HG03575 (cell line): Measurements from ENCODE around the gene RASAL3.

Experiments used
- ATAC-seq: cut with Tn5 transposase; IDR thresholded peaks from one replicate; pipeline ENCODE4 v1.9.1; 2021; ENCODE audit not compliant: unreplicated experiment, insufficient number of reproducible peaks, low FRiP score; ENCODE audit errors: extremely low read depth

RASAL3 gene

GRCh38 chr19:15438577-15438976 is 25.8 kb downstream of the RASAL3 start:
- ATAC-seq, result no peak

DNA sequence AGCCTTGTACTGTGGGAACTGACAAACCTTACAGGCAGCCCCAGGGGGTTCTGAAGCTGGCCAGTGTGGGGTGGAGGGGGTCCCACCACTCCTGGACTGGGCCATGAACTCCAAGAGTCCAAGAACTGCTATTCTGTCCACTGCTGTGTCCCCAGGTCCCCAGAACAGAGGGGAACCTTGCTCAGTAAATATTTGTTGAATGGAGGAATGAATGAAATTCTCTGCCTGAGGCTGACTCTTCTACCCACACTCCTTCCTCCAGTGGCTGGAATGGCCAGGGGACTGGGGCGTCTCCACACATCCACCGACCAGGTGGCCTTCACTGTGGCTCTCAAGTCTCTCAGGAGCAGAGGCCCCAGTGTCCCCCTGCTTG is 26.2 kb downstream of the RASAL3 start:
- no peak for ATAC-seq

DNA sequence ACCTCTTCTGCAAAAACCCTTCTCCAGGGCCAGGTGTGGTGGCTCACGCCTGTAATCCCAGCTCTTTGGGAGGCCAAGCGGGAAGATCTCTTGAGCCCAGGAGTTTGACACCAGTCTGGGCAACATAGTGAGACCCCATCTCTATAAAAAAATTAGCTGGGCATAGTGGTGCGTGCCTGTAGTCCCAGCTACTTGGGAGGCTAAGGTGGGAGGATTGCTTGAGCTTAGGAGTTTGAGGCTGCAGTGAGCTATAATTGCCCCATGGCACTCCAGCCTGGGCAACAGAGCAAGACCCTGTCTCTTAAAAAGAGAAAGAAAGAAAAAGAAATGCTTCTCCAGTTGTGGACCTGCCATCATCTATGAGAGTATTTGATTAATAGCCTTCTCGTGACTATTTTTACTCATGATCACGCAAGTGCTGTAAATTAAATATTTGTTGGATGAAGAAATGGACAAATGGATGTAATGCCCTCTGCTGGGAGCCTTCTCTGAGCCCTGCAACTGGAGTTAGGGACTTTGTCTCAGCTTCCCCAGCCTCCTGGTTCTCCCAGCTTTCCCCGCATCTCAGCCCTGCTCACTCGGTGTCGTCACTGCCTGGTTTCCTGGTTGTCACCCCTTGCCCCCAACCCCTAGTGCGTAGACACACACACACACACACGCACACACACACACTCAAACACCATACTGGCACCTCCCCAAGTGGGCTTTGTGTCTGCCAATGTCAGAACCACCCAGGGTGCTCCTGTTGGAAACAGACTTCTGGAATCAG is 26.8 kb downstream of the RASAL3 start:
- no peak for ATAC-seq

DNA sequence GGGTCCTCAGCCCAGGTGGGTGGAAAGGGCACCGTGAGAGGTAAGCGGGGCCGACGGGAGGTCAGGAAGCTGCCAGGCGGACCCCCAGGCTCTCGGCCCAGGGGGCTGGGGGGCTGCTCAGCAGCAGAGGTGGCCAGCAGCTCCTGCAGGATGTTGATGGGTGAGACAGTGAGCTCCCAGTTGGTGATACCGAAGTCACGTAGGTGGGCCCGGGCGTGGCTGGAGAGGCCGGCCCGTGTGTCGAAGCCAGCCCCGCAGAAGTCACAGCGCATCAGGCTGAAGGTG is 27.6 kb downstream of the RASAL3 start:
- no peak for ATAC-seq

DNA sequence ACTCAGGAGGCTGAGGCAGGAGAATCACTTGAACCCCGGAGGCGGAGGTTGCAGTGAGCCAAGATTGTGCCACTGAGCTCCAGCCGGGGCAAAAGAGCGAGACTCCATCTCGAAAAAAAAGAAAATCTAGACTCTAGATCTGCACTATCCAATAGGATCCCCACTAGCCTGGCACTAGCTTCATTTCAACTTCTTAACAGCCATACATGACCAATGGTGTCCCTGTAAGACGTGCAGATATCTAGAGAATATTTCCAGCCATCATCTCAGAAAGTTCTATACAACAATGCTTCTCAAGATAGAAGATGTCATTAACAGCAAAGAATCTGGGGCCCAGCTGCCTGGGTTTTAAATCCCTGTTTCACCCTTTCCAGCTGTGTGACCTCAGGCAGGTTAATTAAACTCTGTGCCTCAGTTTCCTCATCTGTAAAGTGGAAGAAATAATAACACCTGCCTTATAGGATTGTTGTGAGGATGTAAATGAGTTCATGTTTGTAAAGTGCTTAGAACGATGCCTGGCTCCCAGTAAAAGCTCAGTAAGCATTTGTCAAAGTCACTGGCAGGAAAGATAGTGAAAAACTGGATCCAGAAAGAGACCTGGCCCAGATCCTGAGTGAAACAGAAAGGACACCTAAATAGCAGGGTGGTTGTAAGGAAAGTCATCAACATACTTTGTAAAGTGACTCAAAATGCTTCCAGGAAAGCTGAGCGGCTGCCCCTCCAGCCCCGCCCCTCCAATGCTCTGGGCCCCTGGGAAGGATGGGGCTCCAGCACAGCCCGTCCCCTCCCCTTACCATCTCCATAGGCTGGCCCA is 28.1 kb downstream of the RASAL3 start:
- no peak for ATAC-seq

- no peak for ATAC-seq
Observed at GRCh38 chr19:15433519-15434069, 30.8 kb downstream of the RASAL3 start.

DNA sequence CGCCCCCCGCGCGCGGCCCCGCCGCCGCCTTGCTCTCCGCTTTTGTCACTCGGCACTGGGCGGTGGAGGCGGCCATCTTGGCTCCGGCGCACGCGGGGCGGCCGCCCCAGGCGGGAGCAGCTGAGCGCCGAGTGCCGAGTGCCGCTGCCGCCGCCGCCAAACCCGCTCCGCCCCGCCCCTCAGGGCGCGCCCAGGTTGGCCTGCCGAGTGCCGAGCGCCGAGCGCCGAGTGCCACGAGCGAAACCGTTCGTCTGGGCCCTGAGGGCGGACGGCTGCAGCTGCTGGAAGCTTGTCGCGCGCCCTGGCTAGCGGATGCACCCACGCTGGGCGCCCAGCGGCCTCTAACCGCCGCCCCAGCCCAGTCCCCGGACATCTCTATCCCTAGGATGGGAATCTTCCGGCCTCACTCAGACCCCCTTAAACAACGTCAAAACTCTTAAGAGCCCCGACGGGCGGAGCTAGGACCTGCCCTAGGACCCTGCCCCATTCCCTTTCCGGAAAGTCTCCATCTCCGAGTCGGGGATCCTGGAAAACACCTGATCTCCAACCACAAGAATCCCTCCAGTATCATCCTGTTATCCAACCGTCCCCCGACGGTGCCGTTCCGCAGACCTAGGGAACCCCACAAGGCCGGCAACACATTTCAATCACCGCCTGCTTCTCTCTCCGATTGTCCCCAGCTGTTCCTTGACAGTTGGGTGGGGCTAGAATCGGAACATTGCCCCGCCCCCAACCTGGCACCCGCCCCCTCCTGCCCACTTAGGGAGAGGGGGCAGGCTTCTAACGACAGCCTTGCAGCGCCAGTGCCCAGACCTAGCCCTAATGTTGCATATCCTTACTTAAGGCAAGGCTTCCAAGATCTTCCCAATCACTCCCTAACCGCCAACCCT is 31.5 kb downstream of the RASAL3 start:
- no peak for ATAC-seq

GRCh38 chr19:15432018-15432494 is 32.3 kb downstream of the RASAL3 start:
- no peak for ATAC-seq

DNA sequence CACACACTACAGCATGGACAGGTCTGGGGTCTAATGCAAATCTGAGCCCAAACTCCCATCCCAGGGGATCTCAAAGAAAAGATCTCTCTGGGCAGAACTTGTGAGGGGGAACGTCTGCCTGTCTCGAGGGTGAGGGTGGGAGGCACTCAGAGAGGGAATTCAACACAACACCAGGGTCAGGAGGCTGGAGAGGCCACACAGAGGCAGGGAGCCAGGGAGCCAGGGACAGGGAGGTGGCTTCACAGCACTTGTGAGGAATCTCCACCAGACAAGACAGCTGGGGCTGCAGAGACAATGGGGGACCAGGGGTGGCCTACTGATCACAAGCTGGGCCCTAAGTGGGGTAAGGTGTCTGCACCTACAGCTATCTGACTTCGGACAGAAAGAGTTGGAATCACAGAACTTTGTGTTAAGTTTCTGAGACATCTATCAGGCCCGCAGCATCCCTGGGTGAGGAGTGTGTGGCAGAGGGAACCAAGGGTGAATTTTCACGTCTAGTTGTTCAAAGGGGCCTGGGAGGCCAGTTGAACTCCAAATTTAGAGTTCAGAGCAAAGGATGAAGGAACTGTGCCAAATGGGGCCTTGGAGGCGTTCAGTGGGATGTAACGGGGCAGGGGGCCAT is 32.8 kb downstream of the RASAL3 start:
- ATAC-seq, result no peak

DNA sequence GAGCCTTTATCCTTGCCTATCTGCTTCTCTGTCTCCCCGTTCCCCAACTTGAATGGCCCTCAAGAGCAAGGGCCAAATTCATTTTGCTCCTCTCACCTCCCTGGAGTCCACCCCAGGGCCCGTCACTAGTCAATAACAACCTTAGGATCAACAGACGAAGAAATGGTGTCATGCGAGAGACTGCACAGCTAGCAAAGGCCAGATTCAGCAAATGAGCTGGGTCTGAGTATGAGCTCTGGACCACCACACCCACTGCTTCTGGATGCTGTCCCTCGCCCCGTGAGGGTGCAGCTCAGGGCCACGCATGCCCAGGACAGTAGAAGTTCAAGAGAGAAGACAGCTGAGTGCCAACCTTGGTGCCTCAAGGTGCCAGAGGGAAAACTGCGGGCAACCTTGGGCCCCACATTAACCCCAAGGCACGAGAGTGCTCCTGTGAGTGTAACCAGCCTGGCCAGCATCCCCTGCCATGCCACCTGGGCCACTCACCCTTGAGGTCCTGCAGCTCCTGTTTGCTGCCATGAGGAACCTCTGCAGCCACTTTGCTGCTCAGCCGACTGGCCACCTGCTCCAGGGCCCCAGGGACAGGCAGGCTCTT is 33.7 kb downstream of the RASAL3 start:
- no peak for ATAC-seq

DNA sequence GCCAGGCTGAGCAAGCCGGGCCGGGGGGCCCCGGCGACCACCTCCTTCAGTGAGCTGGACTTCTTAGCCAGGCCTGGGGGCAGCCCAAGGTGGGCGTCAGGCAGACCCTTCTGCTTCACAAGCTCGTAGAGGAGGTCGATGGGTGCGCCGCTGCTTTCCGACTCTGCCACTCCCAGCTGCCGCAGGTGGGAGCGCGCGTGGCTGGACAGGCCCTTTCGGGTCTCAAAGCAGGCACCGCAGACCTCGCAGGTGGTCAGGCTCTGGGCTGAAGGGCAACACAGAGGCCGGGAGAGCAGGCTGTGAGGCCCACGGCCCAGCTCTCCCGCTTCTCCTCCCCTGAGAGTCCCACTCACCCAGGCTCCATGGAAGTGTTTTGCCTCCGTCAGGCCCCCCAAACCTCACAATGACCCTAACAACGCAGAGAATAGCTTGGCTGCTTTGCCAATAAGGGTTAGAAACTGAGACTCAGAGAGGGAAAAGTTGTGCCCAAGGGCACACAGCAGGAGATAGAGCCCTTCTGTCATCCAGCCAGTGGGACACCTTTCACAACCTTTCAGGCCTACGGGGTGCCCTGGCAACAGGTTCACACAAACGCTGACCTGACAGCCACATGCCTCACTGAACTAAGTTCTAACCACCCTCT is 34.4 kb downstream of the RASAL3 start:
- ATAC-seq, result no peak

- ATAC-seq, result no peak
Observed at GRCh38 chr19:15428956-15429824, 35.2 kb downstream of the RASAL3 start.

GRCh38 chr19:15427991-15428471 is 36.3 kb downstream of the RASAL3 start:
- ATAC-seq, result no peak

DNA sequence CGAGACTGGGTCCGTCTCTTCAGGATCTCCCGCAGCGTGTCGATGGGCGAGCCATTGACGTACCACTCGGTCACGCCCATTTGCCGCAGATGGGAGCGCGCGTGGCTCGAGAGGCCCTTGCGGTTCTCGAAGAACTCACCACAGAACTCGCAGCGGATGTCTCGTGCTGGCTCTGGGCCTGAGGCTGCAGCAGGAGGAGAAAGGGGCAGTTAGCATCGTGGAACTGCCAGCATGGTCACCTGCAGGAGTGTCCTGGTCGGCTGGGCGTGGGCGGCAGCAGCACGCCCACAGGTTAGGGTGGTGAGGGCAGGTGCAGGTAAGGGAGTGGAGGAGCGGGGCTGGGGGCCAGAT is 37.0 kb downstream of the RASAL3 start:
- ATAC-seq, result no peak

DNA sequence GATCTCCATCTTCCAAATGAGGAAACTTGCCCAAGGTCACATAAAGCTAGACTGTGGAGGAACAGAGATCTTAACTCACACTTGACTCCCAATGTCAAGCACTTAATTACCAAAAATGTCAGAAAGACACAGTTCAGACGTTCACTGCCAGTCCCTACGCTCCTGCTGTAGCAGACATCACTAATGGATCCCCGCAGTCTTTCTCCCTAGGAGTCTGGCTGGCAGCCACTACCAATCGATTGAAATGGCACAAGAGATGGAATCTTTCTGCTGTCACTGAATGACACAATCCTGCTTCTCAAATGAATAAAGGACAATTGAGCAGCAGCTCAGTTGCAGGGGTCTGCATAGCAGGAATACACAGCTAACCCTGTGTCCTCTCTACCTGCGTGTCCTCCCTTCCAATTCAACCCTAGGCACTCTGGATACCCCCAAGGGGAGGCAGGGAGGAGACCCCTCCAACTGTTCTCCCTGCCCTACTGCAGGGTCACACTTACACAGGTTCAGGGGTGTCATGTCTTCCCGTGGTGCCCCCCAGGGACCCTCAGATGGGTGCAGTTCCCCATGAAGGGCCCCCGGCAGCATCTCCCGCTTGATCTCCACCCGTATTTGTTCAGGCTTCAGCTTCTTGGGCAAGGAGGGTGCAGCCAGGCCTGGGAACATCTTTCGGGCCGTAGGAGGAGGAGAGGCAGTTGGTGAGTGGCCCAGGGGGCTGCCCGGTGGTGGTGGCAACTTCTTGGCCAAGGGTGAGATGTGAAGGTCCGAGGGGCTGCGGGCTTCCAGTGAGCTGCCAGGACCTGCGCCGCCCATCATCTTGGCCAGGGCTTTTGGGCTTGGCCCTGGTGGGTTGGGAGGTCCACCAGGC is 37.6 kb downstream of the RASAL3 start:
- ATAC-seq, result no peak

DNA sequence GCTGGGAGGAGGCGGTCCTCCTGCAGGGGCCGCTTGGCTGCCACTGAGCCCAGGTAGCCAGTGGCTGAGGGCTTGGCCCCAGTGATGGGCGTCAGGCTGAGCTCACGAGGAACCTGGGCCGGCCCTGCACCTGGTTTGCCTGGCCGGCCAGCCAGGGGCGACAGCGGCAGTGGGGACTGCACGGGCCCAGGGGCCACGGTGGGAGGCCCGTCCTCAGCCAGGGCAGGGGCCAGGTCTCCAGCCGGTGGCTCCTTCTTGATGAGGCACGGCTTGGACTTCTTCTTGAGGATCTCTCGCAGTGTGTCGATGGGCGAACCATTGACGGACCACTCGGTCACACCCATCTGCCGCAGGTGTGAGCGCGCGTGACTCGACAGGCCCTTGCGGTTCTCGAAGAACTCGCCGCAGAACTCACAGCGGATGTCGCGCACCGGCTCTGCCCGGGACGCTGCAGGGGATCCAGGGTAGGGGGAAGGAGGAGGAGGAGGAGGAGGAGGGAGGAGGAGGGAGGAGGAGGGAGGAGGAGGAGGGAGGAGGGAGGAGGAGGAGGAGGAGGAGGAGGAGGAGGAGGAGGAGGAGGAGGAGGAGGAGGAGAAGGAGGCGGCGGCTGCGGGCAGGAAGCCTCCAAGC is 38.9 kb downstream of the RASAL3 start:
- no peak for ATAC-seq
